CD4-positive, alpha-beta T cell (primary cell): ENCODE results near the gene QKI. TPM values are rescaled to one million over a fixed set of nuclear protein-coding genes. Genes with fewer than 3 reads are reported as not detected.
"Not testable (repeated sequence)": the region's sequence is repeated elsewhere in the genome, so short reads cannot be mapped to it uniquely, and the experiment has no call there.

Experiments used
- ATAC-seq: fragments of 200-7000 bp; cut with Tn5 transposase; one replicate; pipeline ENCODE4 v1.10.0; 2022; ENCODE audit warnings: mild to moderate bottlenecking; ENCODE audit not compliant: poor library complexity
- CTCF ChIA-PET: fragments of 350-600 bp; sonication (Branson Sonifier 250); formaldehyde crosslinking; loops from one replicate; lab custom pipeline; 2021; ENCODE audit warnings: antibody characterized with exemption, inconsistent platforms; lab: Charles Lee
- POLR2A ChIA-PET: fragments of 350-600 bp; sonication (Branson Sonifier 250); formaldehyde crosslinking; loops from one replicate; lab custom pipeline; 2021; ENCODE audit warnings: antibody characterized with exemption, inconsistent platforms; lab: Charles Lee
- DNase-seq, 14 experiments: peaks; one replicate each; pipeline ENCODE4 v3.0.0-alpha.2; 2013 to 2020; ENCODE audit warnings: mixed read lengths in 2 of 14
- H3K27ac ChIP-seq, 2 donors: one replicate each; pipeline versions ENCODE4 v1.5.1 to v1.7.0; 2013; ENCODE audit warnings: low read length in 2 of 2, low read depth in 1 of 2, mild to moderate bottlenecking in 1 of 2
- H3K27me3 ChIP-seq, 2 experiments: 1 replicate in 1 of 2; 2 replicates in 1 of 2; pipeline versions ENCODE4 v1.6.1 to v1.7.0; 2013; ENCODE audit warnings: low read length in 2 of 2, control low read depth in 1 of 2, mild to moderate bottlenecking in 1 of 2, moderate library complexity in 1 of 2; ENCODE audit not compliant: insufficient read depth in 2 of 2, control insufficient read depth in 1 of 2
- H3K36me3 ChIP-seq: one replicate; pipeline ENCODE4 v1.6.1; 2013; ENCODE audit warnings: low read length, control low read depth; ENCODE audit not compliant: insufficient read depth
- H3K4me1 ChIP-seq: one replicate; pipeline ENCODE4 v1.6.1; 2013; ENCODE audit warnings: low read length, control low read depth; ENCODE audit not compliant: insufficient read depth
- H3K4me3 ChIP-seq: one replicate; pipeline ENCODE4 v1.5.1; 2013; ENCODE audit warnings: mild to moderate bottlenecking, low read length, moderate library complexity
- H3K9me3 ChIP-seq, 2 experiments: 1 replicate in 1 of 2; 2 replicates in 1 of 2; pipeline versions ENCODE4 v1.6.1 to v1.7.0; 2013; ENCODE audit warnings: low read length in 2 of 2, mild to moderate bottlenecking in 2 of 2, control low read depth in 1 of 2, moderate library complexity in 1 of 2; ENCODE audit not compliant: control insufficient read depth in 1 of 2, insufficient read depth in 1 of 2
- H3K27ac Mint-ChIP-seq: one replicate; pipeline ENCODE4 v1.8.0; 2020; ENCODE audit warnings: mixed read lengths
- H3K27me3 Mint-ChIP-seq: one replicate; pipeline ENCODE4 v1.8.0; 2021; ENCODE audit warnings: mixed read lengths
- H3K36me3 Mint-ChIP-seq: one replicate; pipeline ENCODE4 v1.8.0; 2021; ENCODE audit warnings: low read depth, mixed read lengths
- H3K4me1 Mint-ChIP-seq: one replicate; pipeline ENCODE4 v1.8.0; 2021; ENCODE audit warnings: low read depth, mixed read lengths
- H3K4me3 Mint-ChIP-seq: one replicate; pipeline ENCODE4 v1.8.0; 2020; ENCODE audit warnings: mild to moderate bottlenecking, mixed read lengths
- H3K9me3 Mint-ChIP-seq: one replicate; pipeline ENCODE4 v1.8.0; 2020; ENCODE audit warnings: mixed read lengths
- CTCF ChIP-seq: fragments of 200-600 bp; IDR thresholded peaks from one replicate; pipeline ENCODE4 v1.8.0; 2022; ENCODE audit warnings: antibody characterized with exemption, mild to moderate bottlenecking
- intact Hi-C, 2 experiments: fragments of 100-400 bp; cut with DNase I in 1 of 2; cut with micrococcal nuclease in 1 of 2; formaldehyde crosslinking; loops; one replicate each; pipeline versions ENCODE4 v1.15.1 to v1.9.0; 2023 to 2025; cut with DNase I, micrococcal nuclease
- total RNA-seq, 174 experiments: library from RNA in 2 of 174; stranded (reverse) in 2 of 174; gene quantifications; one replicate each; pipeline ENCODE4 v1.2.3 and lab custom pipeline; 2021 to 2026

QKI gene
- total RNA-seq, 2 experiments from 2014 or later, result 60.7 to 67.3 TPM

GRCh38 chr6:163428373-163428772 is 13.9 kb downstream of the QKI start:
- no peaks in the 10 kb centered on the region for H3K27me3 Mint-ChIP-seq
- no peaks in the 10 kb centered on the region for H3K36me3 Mint-ChIP-seq
- DNase-seq (no peak), ATAC-seq (no peak)
- no peak overlapping the region for H3K27ac Mint-ChIP-seq
- Histone ChIP-seq H3K9me3 (no peaks in the 10 kb centered on the region), H3K27me3 (no peaks in the 10 kb centered on the region), H3K27ac (no peak overlapping the region), H3K4me1 (no peaks in the 10 kb centered on the region), H3K36me3 (no peaks in the 10 kb centered on the region), H3K4me3 (no peak overlapping the region)
- POLR2A ChIA-PET, result no interaction called here
- no peaks in the 10 kb centered on the region for H3K9me3 Mint-ChIP-seq
- H3K4me1 Mint-ChIP-seq, result peaks cover 66% of the 10 kb centered on the region
- no peak for TF ChIP-seq CTCF
- CTCF ChIA-PET, result interaction anchor here (0.8 kb wide), 1 partner anchor 126 kb away, joined by 4 read pairs; no protein-coding TSS in a partner anchor
- intact Hi-C loops, result loop anchor here (5.0 kb wide), 2 partner anchors 529 to 1499 kb away; no protein-coding TSS in a partner anchor
- H3K4me3 Mint-ChIP-seq, result no peak overlapping the region

- TF ChIP-seq CTCF, result no peak
- ChIA-PET POLR2A (no interaction called here), CTCF (interaction anchor here (2.0 kb wide), 1 partner anchor 15 kb away, joined by 5 read pairs; no protein-coding TSS in a partner anchor)
- Mint-ChIP-seq H3K4me3 (no peak overlapping the region), H3K4me1 (peaks cover 60% of the 10 kb centered on the region), H3K9me3 (no peaks in the 10 kb centered on the region), H3K27me3 (no peaks in the 10 kb centered on the region), H3K36me3 (no peaks in the 10 kb centered on the region), H3K27ac (no peak overlapping the region)
- Histone ChIP-seq H3K4me1 (no peaks in the 10 kb centered on the region), H3K27ac (no peak overlapping the region), H3K4me3 (no peak overlapping the region), H3K27me3 (no peaks in the 10 kb centered on the region), H3K9me3 (no peaks in the 10 kb centered on the region), H3K36me3 (no peaks in the 10 kb centered on the region)
- DNase-seq (no peak), ATAC-seq (no peak)
- intact Hi-C loops, result loop anchor here (5.0 kb wide), 2 partner anchors 527 to 1497 kb away; no protein-coding TSS in a partner anchor
These were observed 15.4 kb downstream of the QKI start for GRCh38 chr6:163429858-163430448.

GRCh38 chr6:163432300-163432699 is 17.8 kb downstream of the QKI start:
- CTCF ChIA-PET, result no interaction called here
- Mint-ChIP-seq H3K4me3 (no peak overlapping the region), H3K4me1 (peaks cover 74% of the 10 kb centered on the region), H3K27ac (no peak overlapping the region), H3K36me3 (no peaks in the 10 kb centered on the region), H3K9me3 (no peaks in the 10 kb centered on the region), H3K27me3 (no peaks in the 10 kb centered on the region)
- H3K27ac ChIP-seq, result no peak overlapping the region
- no peak for DNase-seq
- H3K36me3 ChIP-seq, result no peaks in the 10 kb centered on the region
- no peak for ATAC-seq
- no peaks in the 10 kb centered on the region for H3K27me3 ChIP-seq
- no peaks in the 10 kb centered on the region for H3K4me1 ChIP-seq
- no peak for TF ChIP-seq CTCF
- POLR2A ChIA-PET, result no interaction called here
- no peaks in the 10 kb centered on the region for H3K9me3 ChIP-seq
- intact Hi-C loops, result no loop called here
- no peak overlapping the region for H3K4me3 ChIP-seq

GRCh38 chr6:163433486-163433885 is 19.0 kb downstream of the QKI start:
- H3K27ac Mint-ChIP-seq, intact Hi-C loops, H3K36me3 ChIP-seq, H3K4me3 Mint-ChIP-seq, POLR2A ChIA-PET, H3K27me3 ChIP-seq, H3K27me3 Mint-ChIP-seq, H3K4me1 ChIP-seq, DNase-seq, H3K4me3 ChIP-seq, H3K9me3 ChIP-seq, CTCF ChIA-PET, ATAC-seq, H3K27ac ChIP-seq, H3K9me3 Mint-ChIP-seq, H3K36me3 Mint-ChIP-seq: not testable (repeated sequence)
- peaks cover 76% of the 10 kb centered on the region for H3K4me1 Mint-ChIP-seq
